Smooth muscle cell (in vitro differentiated cells): ENCODE results near the gene ADCYAP1. TPM values are rescaled to one million over a fixed set of nuclear protein-coding genes. Genes with fewer than 3 reads are reported as not detected.

ENCODE experiments used
- DNase-seq: peaks from one replicate; lab custom pipeline; 2025; ENCODE audit not compliant: unreplicated experiment; lab: John Stamatoyannopoulos, UW
- H2AFZ ChIP-seq: fragments of 200-600 bp; sonication (generic); 2 replicates; pipeline ENCODE4 v1.6.0; 2016; ENCODE audit warnings: antibody characterized with exemption, low read depth, mild to moderate bottlenecking
- H3F3A ChIP-seq: fragments of 200-600 bp; sonication (generic); 2 replicates; pipeline ENCODE4 v1.6.0; 2017; ENCODE audit warnings: antibody characterized with exemption, low read depth
- H3K27ac ChIP-seq: fragments of 200-600 bp; sonication (generic); 2 replicates; pipeline ENCODE4 v1.5.1; 2016; ENCODE audit warnings: low read depth, mild to moderate bottlenecking
- H3K27me3 ChIP-seq: fragments of 200-600 bp; sonication (generic); 2 replicates; pipeline ENCODE4 v1.6.1; 2016; ENCODE audit warnings: low read depth, mild to moderate bottlenecking
- H3K36me3 ChIP-seq: fragments of 200-600 bp; sonication (generic); 2 replicates; pipeline ENCODE4 v1.5.1; 2016; ENCODE audit warnings: low read depth
- H3K4me1 ChIP-seq: fragments of 200-600 bp; sonication (generic); 2 replicates; pipeline ENCODE4 v1.5.1; 2016; ENCODE audit warnings: low read depth
- H3K4me2 ChIP-seq: fragments of 200-600 bp; sonication (generic); 2 replicates; pipeline ENCODE4 v1.6.0; 2016; ENCODE audit warnings: mild to moderate bottlenecking
- H3K4me3 ChIP-seq: fragments of 200-600 bp; sonication (generic); 2 replicates; pipeline ENCODE4 v1.5.1; 2016; ENCODE audit warnings: mild to moderate bottlenecking
- H3K79me2 ChIP-seq: fragments of 200-600 bp; sonication (generic); 2 replicates; pipeline ENCODE4 v1.6.0; 2016; ENCODE audit warnings: low read depth, mild to moderate bottlenecking
- H3K9ac ChIP-seq: fragments of 200-600 bp; sonication (generic); 2 replicates; pipeline ENCODE4 v1.6.0; 2016; ENCODE audit warnings: low read depth
- H3K9me3 ChIP-seq: fragments of 200-600 bp; sonication (generic); replicated peaks from 2 replicates; pipeline ENCODE4 v1.5.1; 2016; ENCODE audit warnings: low read depth
- H4K20me1 ChIP-seq: fragments of 200-600 bp; sonication (generic); 2 replicates; pipeline ENCODE4 v1.6.0; 2016; ENCODE audit warnings: low read depth
- CTCF ChIP-seq: fragments of 200-600 bp; sonication (generic); IDR thresholded peaks from 2 replicates; pipeline ENCODE4 v1.5.1; 2017; ENCODE audit warnings: borderline replicate concordance, mild to moderate bottlenecking, antibody characterized with exemption; ENCODE audit not compliant: insufficient read depth, poor library complexity, severe bottlenecking
- WGBS: methylation state at CpG from one replicate; pipeline ENCODE4 v1.1.7; 2016; ENCODE audit warnings: low lambda C conversion rate; 5-methylcytosine and 5-hydroxymethylcytosine counted together
- polyA plus RNA-seq: library from polyadenylated mRNA; unstranded; fragments of >200 nt; fragmentation: Nextera tagmentation; extraction: Ambion mirVana; gene quantifications from 2 replicates; pipeline ENCODE4 v1.2.1, GENCODE V29; 2016
- total RNA-seq: library from RNA; depleted of rRNA; stranded (reverse); fragments of >200 nt; gene quantifications from 2 replicates; pipeline ENCODE4 v1.2.3, GENCODE V29; 2014

ADCYAP1 gene
- total and polyA plus RNA-seq, 2 experiments from 2014 or later = not detected

DNA sequence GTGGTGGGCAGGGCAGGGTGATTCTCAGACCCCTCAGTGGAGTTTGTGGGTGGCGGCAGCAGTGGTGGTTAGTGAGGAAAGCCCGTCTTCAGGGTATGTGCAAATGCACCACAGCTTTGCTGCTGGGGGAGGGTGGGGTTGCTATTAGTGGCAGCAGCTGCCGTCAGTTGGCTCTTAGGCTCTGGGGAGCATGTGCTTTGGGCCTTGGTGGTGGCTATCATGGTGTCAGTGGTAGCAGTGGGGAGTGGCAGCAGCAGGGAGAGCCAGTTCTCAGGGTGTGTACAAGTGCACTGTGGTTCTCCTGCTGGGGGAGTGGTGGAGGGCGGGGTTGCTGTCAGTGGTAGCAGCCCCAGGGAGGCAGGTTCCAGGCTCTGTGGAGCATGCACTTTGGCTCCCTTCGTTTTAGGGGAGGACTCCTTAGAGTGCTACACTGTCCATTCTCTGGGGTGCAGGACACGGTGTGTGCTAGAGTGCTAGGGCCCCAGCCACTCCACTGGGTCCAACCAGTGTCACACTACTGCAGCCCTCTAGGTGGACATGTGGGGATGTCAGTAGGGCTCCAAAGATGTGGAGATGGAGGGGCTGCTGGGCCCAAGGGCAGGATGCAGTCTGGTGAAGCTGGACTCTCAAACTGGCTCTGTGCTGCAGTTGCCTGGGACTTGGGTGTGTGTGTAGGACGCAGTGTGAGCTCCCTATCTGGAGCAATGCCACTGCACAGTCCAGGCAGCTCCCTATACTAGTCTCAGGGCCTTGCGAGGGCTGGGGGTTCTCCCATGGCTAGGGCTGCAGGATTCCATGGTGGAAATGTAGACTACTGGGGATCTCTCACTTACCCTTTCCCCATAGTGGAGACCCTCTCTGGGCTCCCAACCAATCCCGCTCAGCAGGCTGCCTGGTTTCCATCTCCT lies 45.3 kb downstream of the ADCYAP1 start:
- H3K4me1 ChIP-seq = no peaks in the 10 kb centered on the region
- H2AFZ ChIP-seq = no peak overlapping the region
- H3K27me3 ChIP-seq = no peaks in the 10 kb centered on the region
- no peak for TF ChIP-seq CTCF
- DNase-seq = no peak
- no peak overlapping the region for H3K27ac ChIP-seq
- H3K36me3 ChIP-seq = no peaks in the 10 kb centered on the region
- H3K4me3 ChIP-seq = no peak overlapping the region
- 84% methylated on average over 9 of the region's 9 CpGs for WGBS
- H3K9me3 ChIP-seq = no peaks in the 10 kb centered on the region
- H3K4me2 ChIP-seq = no peak overlapping the region
- H3K9ac ChIP-seq = no peak overlapping the region
- no peaks in the 10 kb centered on the region for H3F3A ChIP-seq
- H3K79me2 ChIP-seq = no peaks in the 10 kb centered on the region
- no peaks in the 10 kb centered on the region for H4K20me1 ChIP-seq

DNA sequence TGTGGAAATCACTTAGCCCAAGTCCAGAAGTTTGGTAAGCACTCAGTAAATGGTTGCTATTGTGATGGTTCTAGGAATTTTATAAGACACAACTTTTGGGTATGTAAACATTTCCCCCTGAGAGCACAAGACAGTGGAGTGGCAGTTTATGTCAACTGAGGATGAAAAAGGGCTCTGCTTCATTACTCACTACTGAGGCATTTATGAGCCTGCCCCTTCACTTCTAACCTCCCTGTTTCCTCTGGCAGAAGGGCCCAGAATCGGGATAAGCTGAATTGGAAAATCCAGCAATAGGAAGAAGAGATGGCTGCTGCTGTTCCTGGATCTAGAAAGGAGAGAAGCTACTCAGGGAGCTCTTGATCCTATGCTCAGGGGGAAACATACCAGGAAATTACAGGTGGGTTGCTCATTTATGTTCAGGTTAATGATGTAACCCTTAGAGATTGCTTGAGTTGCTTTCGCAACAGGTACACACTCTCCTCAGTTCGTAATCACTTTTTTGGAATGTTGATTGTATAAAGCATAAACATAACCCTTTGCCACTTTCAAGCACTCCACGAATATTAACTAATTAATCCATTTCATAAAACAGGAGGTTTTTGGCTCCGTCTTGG lies 46.3 kb downstream of the ADCYAP1 start:
- Histone ChIP-seq H3K4me3 (no peak overlapping the region), H3K4me2 (no peak overlapping the region), H3K9ac (no peak overlapping the region), H3K79me2 (no peaks in the 10 kb centered on the region), H3K36me3 (no peaks in the 10 kb centered on the region), H3K9me3 (no peaks in the 10 kb centered on the region), H3F3A (no peaks in the 10 kb centered on the region), H3K4me1 (no peaks in the 10 kb centered on the region), H2AFZ (peak overlapping the region; percentile 2), H3K27ac (no peak overlapping the region), H4K20me1 (no peaks in the 10 kb centered on the region), H3K27me3 (no peaks in the 10 kb centered on the region)
- WGBS = 61% methylated on average over 5 of the region's 5 CpGs
- TF ChIP-seq CTCF = no peak
- no peak for DNase-seq

DNA sequence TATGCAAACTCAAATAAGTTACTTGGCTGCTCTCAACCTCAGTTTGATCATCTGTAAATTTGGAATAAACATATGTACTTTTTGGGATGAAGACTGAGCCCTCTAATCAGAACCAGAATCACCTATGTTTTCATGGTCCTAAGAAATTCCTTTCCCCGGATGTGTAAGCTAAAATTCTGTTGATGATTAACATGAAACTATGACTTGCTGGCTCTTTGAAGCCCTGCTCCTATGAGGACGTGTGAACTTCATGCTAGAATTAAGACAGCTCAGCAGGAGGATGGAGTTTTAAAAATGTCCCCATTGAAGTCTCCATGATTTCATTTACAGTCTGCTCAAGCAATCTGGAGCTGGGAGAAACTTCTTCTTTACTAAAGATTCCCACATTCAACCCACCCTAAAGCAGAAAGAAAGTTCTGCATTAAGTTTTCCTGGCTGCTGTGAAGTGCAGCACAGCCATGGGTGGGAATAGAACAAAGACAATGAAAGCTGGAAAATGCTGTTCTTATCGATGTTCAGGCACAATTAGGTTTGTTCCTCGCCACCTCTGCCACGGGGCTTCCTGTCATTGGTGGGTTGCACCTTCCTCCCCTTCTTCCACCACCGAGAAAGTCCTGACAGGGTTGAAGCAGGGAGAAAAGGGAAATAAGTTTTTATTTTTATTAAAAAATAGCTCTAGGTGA lies 50.9 kb downstream of the ADCYAP1 start:
- no peak for DNase-seq
- Histone ChIP-seq H2AFZ (no peak overlapping the region), H3K4me1 (no peaks in the 10 kb centered on the region), H3K27ac (no peak overlapping the region), H3K79me2 (no peaks in the 10 kb centered on the region), H3K36me3 (no peaks in the 10 kb centered on the region), H3K9ac (no peak overlapping the region), H3K9me3 (no peaks in the 10 kb centered on the region), H3K4me2 (no peak overlapping the region), H4K20me1 (no peaks in the 10 kb centered on the region), H3F3A (no peaks in the 10 kb centered on the region), H3K4me3 (no peak overlapping the region), H3K27me3 (no peaks in the 10 kb centered on the region)
- WGBS = 82% methylated on average over 6 of the region's 6 CpGs
- TF ChIP-seq CTCF = no peak
